Measurements from ENCODE around the gene SYPL2. TPM values are rescaled to one million over a fixed set of nuclear protein-coding genes. Genes with fewer than 3 reads are reported as not detected.
A peak's percentile ranks its signal among the peaks of the same experiment; 100 is the strongest.

SYPL2 gene
- total RNA-seq, 1 experiment from 2014 or later: 0.37 TPM

DNA sequence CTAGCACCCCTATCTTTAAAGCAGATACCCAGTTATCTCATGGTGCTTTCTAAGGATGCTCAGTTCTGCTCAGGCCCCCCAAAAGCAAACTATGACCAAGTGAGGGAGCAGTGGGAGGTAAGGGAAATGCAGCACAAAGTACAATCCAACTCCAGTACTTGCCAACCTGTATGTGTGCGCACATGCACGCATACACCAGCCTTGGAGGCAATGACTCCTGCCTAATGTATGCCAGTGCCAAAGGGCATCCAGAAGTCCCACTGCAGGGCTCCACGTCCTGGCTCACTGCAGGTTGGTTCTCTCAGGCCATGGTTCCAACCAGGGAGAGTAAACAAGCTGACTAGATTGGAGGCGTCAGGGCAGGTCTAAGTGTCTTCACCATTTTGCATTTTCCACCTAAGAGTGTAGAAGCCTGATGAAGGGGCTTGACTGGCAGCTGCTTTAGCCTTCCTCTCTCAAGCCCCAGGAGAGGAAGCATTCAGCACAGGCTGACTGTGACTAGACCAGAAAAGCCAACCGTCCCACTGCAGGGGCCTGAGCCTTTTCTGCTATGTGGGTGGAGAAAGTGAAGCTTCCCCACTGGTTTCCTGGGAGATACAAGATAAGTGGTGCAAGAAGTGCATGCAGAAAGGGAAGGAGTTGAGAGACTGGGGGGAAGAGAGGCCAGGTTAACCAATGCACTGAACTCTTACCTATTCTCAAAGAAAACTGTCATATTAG, 35.5 kb downstream of the SYPL2 start:
- in situ Hi-C loops (cut with HindIII; ENCODE audit: low pct_unique_long_range_greater_than_20kb, low sequenced_read_pairs): no loop called here
- DNase-seq (ENCODE audit: low read depth, low spot score): no peak

- in situ Hi-C loops (cut with HindIII; ENCODE audit: low pct_unique_long_range_greater_than_20kb, low sequenced_read_pairs): no loop called here
- DNase-seq (ENCODE audit: low read depth, low spot score): no peak
Measured at GRCh38 chr1:109502364-109502851, 36.1 kb downstream of the SYPL2 start.

DNA sequence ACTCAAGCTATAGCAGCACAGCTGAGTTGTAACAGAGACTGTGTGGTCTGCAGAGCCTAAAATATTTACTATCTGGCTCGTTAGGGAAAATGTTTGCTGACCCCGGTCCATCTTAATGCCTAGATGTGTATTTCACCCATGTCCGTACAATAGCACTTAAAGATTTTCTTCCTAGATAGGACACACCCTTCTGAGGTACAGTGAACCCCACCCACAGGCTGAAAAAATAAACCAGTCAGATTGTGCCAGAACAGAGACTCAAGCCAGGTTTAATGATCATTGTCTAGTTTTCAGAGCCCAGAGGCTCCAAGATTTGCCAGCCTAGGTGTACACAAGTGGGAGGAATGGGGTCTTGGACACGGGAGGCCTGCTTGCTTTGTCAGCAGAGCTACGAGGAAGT, 37.6 kb downstream of the SYPL2 start:
- in situ Hi-C loops (cut with HindIII; ENCODE audit: low pct_unique_long_range_greater_than_20kb, low sequenced_read_pairs): no loop called here

GRCh38 chr1:109504974-109505373, 38.6 kb downstream of the SYPL2 start:
- in situ Hi-C loops (cut with HindIII; ENCODE audit: low pct_unique_long_range_greater_than_20kb, low sequenced_read_pairs): no loop called here
- DNase-seq (ENCODE audit: low read depth, low spot score): no peak

More for the DNA sequence above, 37.6 kb downstream of the SYPL2 start:
- no peak for DNase-seq (ENCODE audit: low read depth, low spot score)

GRCh38 chr1:109508001-109508872, 41.9 kb downstream of the SYPL2 start:
- no peak for DNase-seq (ENCODE audit: low read depth, low spot score)
- in situ Hi-C loops (cut with HindIII; ENCODE audit: low pct_unique_long_range_greater_than_20kb, low sequenced_read_pairs): no loop called here

DNA sequence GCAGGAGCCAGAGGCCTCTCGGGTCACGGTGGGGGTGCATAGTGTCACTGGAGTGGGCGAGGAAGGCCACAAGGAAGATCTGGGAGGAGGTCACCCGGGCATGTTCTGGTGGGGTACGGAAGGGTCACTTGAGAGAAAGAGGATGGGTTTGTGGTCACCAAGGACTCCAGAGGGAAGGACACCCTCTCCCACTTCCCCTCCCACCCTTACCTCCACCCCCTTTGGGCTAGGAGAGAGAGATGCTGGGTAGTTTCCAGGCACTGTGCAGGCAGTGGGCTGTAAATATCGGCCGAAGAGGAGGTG, 42.5 kb downstream of the SYPL2 start:
- in situ Hi-C loops (cut with HindIII; ENCODE audit: low pct_unique_long_range_greater_than_20kb, low sequenced_read_pairs): no loop called here
- DNase-seq (ENCODE audit: low read depth, low spot score): no peak

- DNase-seq (ENCODE audit: low read depth, low spot score): peak; percentile 24
- in situ Hi-C loops (cut with HindIII; ENCODE audit: low pct_unique_long_range_greater_than_20kb, low sequenced_read_pairs): no loop called here
Measured at GRCh38 chr1:109509176-109510134, 43.1 kb downstream of the SYPL2 start, which contains the start of gene AMIGO1. Gene AMIGO1, minus strand, starts transcription at chr1:109509727. Its CDS starts 815 bp downstream, at chr1:109508912.

DNA sequence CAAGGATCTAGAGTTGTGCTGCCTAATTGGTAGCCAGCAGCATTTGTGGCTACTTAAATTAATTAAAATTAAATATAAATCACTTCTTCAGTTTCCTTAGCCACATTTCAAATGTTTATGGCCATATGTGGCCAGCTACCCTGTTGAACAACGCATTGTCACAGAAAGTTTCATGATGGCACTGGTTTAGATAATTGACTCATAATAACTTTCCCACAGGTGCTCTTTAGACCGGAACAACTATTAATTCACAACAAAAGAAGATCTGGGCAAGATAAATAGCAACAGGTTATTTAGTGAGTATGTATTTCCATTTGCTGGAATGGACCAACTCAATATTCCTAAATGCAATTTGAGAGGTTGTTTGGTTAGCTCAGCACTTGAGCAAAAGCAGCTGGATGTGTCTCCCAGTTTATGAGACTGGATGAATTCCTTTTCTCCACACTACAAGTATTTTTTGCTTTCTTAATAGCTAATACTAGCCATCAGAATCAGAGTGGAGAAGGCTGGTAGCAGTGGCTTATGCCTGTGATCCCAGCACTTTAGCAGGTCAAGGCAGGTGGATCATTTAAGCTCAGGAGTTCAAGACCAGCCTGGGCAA, 46.9 kb downstream of the SYPL2 start:
- in situ Hi-C loops (cut with HindIII; ENCODE audit: low pct_unique_long_range_greater_than_20kb, low sequenced_read_pairs): no loop called here
- DNase-seq (ENCODE audit: low read depth, low spot score): no peak

- in situ Hi-C loops (cut with HindIII; ENCODE audit: low pct_unique_long_range_greater_than_20kb, low sequenced_read_pairs): no loop called here
- no peak for DNase-seq (ENCODE audit: low read depth, low spot score)
Measured at GRCh38 chr1:109514846-109515245, 48.5 kb downstream of the SYPL2 start.

DNA sequence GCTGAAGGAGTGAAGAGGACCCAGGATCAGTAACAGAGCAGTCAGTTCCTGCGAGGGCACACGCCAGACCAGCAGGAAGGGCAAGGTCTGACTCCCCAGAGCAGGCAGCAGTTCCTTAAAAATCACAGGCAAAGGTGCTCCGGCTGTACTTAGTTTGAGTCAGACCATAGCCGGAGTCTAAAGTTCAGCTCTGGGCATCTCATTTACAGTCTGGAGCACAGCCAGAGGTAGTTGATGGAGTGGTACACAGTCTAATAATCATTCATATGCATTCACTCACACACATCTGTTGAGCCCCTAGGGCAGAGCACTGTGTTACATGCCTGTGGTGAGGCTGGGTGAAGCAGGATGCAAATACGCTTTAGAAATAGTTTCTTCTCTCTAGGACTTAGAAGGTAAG, 50.5 kb downstream of the SYPL2 start:
- no peak for DNase-seq (ENCODE audit: low read depth, low spot score)
- in situ Hi-C loops (cut with HindIII; ENCODE audit: low pct_unique_long_range_greater_than_20kb, low sequenced_read_pairs): no loop called here

DNA sequence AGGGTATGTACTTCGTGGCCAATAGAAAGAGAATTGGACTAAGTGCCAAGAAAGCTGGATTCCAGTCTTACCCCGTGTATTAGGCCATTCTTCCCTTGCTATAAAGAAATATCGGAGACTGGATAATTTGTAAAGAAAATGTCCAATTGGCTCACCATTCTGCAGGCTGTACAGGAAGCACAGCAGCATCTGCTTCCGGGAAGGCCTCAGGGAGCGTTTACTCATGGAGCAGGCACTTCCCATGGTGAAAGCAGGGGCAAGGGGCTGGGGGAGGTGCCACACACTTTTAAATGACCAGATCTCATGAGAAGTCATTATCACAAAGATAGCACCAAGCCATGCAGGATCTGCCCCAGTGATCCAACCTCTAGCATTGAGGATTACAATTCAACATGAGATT, 51.0 kb downstream of the SYPL2 start:
- DNase-seq (ENCODE audit: low read depth, low spot score): no peak
- in situ Hi-C loops (cut with HindIII; ENCODE audit: low pct_unique_long_range_greater_than_20kb, low sequenced_read_pairs): no loop called here

- in situ Hi-C loops (cut with HindIII; ENCODE audit: low pct_unique_long_range_greater_than_20kb, low sequenced_read_pairs): no loop called here
- no peak for DNase-seq (ENCODE audit: low read depth, low spot score)
Measured at GRCh38 chr1:109521002-109521951, 54.9 kb downstream of the SYPL2 start.

DNA sequence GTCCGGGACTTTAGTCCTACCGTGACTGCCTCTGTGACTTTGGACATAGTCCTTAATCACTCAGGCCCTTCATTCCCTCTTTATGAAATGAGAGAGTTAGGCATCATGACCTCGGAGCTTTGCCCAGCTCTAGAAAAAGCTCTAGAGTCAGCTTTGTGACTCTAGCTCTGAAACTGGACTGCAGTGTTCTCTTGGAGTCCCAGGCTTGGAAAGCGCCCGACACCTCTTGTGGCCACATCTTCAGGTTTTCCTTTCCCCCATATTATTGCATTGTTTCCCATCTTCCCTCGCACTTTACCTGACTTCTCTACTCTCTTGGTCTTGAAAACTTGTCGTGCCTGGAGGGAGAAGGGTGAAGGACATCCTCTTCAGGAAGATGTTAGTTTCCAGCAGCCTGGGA, 55.7 kb downstream of the SYPL2 start:
- in situ Hi-C loops (cut with HindIII; ENCODE audit: low pct_unique_long_range_greater_than_20kb, low sequenced_read_pairs): no loop called here
- no peak for DNase-seq (ENCODE audit: low read depth, low spot score)

DNA sequence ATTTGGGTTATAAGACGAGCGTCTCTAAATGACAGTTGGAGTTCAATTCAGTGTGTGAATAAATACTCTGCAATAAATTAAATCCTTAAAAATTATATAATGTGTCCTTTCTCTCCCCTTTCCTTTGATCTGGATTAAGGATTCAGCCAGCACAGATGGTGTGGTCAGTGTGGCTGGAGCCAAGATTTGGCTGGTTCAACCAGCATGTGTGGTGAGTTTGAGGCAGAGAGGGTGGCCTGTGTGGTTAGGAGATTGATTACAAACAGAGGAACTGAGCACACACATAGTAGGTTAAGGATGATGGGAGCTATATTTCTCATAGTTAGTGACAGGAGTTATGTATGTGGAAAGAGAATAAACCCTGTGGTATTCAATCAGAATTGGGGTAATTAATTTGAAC, 57.4 kb downstream of the SYPL2 start:
- no peak for DNase-seq (ENCODE audit: low read depth, low spot score)
- in situ Hi-C loops (cut with HindIII; ENCODE audit: low pct_unique_long_range_greater_than_20kb, low sequenced_read_pairs): no loop called here

DNA sequence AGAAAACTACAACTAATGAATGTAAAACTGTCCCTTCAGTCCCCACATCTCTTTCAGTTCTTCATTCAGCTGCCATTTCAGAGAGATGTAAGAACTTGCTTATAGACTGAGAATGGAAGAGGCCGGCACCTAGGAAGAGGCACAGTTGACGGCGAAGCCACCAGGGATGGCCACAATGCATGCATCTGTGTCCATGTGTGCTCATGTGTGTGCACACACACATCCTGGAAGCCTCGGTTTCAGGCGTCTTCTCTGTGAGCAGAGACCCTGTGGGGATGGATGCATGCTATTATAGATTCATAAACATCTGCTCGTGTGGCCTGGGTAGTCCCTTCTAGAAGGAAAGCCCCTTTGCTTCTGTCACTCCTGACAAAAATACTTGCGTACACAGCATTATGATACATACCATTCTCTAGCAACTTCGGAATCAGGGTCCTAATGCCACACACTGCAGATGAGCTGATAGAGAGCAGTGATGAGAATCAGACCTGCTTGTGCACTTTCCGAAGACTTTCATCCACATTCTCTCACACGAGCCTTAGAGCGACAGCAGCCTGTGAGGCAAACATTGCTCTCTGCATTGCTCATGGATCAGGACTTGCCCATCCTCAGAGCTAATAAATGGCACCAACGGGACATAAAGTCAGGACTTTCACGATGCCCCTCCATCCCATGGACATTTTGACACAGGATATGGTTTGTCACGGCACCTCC, 60.9 kb downstream of the SYPL2 start:
- DNase-seq (ENCODE audit: low read depth, low spot score): no peak
- in situ Hi-C loops (cut with HindIII; ENCODE audit: low pct_unique_long_range_greater_than_20kb, low sequenced_read_pairs): no loop called here

Data from SK-MEL-5 (cell line).